Eye (tissue), 1 donor: ENCODE results near the gene CAMK1D.

ENCODE experiments used
- DNase-seq: peaks from one replicate; pipeline ENCODE4 v3.0.0-alpha.2; 2015

CAMK1D gene

DNA sequence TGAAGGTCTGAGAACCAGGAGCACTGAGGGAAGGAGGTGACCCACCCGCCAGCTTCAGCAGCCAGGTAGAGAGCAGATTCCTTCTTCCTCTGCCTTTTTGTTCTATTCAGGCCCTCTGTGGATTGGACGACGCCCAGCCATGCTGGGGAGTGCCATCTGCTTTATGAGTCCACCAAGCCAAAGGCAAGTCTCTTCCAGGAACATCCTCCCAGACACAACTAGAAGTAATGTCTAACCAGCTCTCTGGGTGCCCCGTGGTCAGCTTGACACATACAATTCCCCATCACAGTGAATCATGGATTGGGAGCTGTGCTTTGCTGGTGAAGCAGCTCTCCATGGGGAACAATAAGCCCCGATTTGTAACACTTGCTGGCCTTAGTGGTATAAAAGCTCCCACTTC lies 526.9 kb downstream of the CAMK1D start:
- DNase-seq = no peak

DNA sequence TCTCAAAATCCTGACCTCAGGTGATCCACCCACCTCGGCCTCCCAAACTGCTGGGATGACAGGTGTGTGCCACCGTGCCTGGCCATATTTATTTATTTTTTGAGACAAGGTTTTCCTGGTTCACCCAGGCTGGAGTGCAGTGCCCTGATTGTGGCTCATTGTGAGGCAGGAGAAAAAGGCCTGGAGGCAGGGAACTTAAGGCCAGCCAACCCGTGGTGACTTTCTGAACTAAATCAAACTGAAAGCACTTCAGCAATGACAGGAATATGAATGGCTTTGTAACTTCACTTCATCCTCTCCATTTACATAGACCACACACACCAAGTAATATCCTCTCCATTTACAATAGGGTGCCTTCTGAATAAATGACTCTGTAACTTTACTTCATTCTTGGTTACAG lies 527.8 kb downstream of the CAMK1D start:
- no peak for DNase-seq

DNA sequence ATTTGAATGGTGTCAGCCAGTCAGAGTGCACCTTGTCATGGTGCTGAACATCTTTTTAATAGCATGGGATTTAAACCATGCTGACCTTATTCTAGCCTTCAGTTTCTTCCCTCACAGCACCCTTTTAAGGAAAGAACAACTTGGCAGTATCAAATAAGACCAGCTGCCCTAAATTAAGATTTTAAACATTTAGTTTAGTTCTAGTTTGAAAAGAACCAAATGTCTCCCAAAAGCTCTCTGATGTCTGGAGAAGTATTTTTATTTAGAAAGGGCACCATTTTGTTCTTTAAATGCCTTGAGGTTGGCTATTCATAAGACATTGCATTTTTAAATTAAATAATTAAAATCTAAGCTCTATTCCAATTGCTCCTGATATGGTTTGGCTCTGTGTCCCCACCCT lies 531.1 kb downstream of the CAMK1D start:
- no peak for DNase-seq

DNA sequence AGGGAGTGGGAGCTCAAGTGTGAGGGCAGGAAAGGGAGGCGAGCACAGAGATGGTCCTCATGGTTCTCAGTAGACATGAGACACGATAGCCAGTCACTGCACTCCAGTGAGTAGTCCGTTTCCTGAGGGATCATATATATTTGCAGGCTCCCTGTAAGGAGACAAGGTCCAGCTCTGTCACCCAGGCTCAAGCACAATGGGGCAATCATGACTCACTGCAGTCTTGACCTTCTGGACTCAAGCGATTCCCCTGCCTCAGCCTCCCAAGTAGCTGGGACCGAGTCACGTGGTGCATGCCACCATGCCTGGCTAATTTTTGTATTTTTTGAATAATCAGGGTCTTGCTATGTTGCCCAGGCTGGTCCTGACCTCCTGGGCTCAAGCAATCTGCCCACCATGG lies 535.5 kb downstream of the CAMK1D start:
- no peak for DNase-seq
